ENCODE measurements around the gene ZNF385A.
"Not testable (repeated sequence)": the region's sequence is repeated elsewhere in the genome, so short reads cannot be mapped to it uniquely, and the experiment has no call there.

Gene ZNF385A

GRCh38 chr12:54356228-54356627 lies 28.3 kb downstream of the ZNF385A start:
- no peak for DNase-seq (ENCODE audit: low read depth in 2 of 2)

- no peak for DNase-seq (ENCODE audit: low read depth in 2 of 2)
These were observed 29.3 kb downstream of the ZNF385A start for GRCh38 chr12:54355104-54355815.

- DNase-seq (ENCODE audit: low read depth in 2 of 2): not testable (repeated sequence)
These were observed 30.3 kb downstream of the ZNF385A start for GRCh38 chr12:54354271-54354670.

GRCh38 chr12:54352891-54353874 lies 31.4 kb downstream of the ZNF385A start:
- no peak for DNase-seq (ENCODE audit: low read depth in 2 of 2)

GRCh38 chr12:54352022-54352531 lies 32.5 kb downstream of the ZNF385A start:
- peak in 1 of 2 donors; percentile 34 for DNase-seq (ENCODE audit: low read depth in 2 of 2)

- no peak for DNase-seq (ENCODE audit: low read depth in 2 of 2)
These were observed 33.2 kb downstream of the ZNF385A start for GRCh38 chr12:54351341-54351740.

- DNase-seq (ENCODE audit: low read depth in 2 of 2): no peak
These were observed 33.8 kb downstream of the ZNF385A start for GRCh38 chr12:54350743-54351142.

- no peak for DNase-seq (ENCODE audit: low read depth in 2 of 2)
These were observed 34.9 kb downstream of the ZNF385A start for GRCh38 chr12:54349679-54350078.

- DNase-seq (ENCODE audit: low read depth in 2 of 2): no peak
These were observed 35.5 kb downstream of the ZNF385A start for GRCh38 chr12:54349036-54349435.

- no peak for DNase-seq (ENCODE audit: low read depth in 2 of 2)
These were observed 42.9 kb downstream of the ZNF385A start for GRCh38 chr12:54341378-54342300.

- DNase-seq (ENCODE audit: low read depth in 2 of 2): no peak
These were observed 43.7 kb downstream of the ZNF385A start for GRCh38 chr12:54340846-54341245.

GRCh38 chr12:54338698-54339296 lies 45.7 kb downstream of the ZNF385A start:
- no peak for DNase-seq (ENCODE audit: low read depth in 2 of 2)

GRCh38 chr12:54337854-54338650 lies 46.5 kb downstream of the ZNF385A start:
- no peak for DNase-seq (ENCODE audit: low read depth in 2 of 2)

- DNase-seq (ENCODE audit: low read depth in 2 of 2): no peak
These were observed 47.2 kb downstream of the ZNF385A start for GRCh38 chr12:54337280-54337842.

GRCh38 chr12:54333420-54334034 lies 51.0 kb downstream of the ZNF385A start:
- no peak for DNase-seq (ENCODE audit: low read depth in 2 of 2)

- no peak for DNase-seq (ENCODE audit: low read depth in 2 of 2)
These were observed 53.1 kb downstream of the ZNF385A start for GRCh38 chr12:54331461-54331860.

- no peak for DNase-seq (ENCODE audit: low read depth in 2 of 2)
These were observed 54.1 kb downstream of the ZNF385A start for GRCh38 chr12:54330442-54330841.

GRCh38 chr12:54329759-54330158 lies 54.8 kb downstream of the ZNF385A start:
- DNase-seq (ENCODE audit: low read depth in 2 of 2): no peak

GRCh38 chr12:54328595-54329337 lies 55.8 kb downstream of the ZNF385A start:
- DNase-seq (ENCODE audit: low read depth in 2 of 2): no peak
